GM10248 (cell line): Measurements from ENCODE around the gene LYZL1.
"Not testable (repeated sequence)": the region's sequence is repeated elsewhere in the genome, so short reads cannot be mapped to it uniquely, and the experiment has no call there.

ENCODE experiments used
- CTCF ChIA-PET: fragments of 300-600 bp; sonication (Branson Sonifier 250); formaldehyde crosslinking; extraction: SDS; loops from one replicate; lab custom pipeline; 2021; ENCODE audit warnings: antibody characterized with exemption; lab: Yijun Ruan, JAX
- POLR2A ChIA-PET: fragments of 350-650 bp; sonication (Branson Sonifier 250); formaldehyde crosslinking; extraction: SDS; loops from one replicate; lab custom pipeline; 2020; ENCODE audit warnings: antibody characterized with exemption; lab: Yijun Ruan, JAX
- DNase-seq: peaks from one replicate; pipeline ENCODE4 v3.0.0; 2012; ENCODE audit errors: extremely low spot score
- CTCF ChIP-seq: IDR thresholded peaks from 2 replicates; pipeline ENCODE4 v1.5.1; 2012; ENCODE audit warnings: mild to moderate bottlenecking, low read depth; ENCODE audit errors: extremely low read depth, missing control alignments, control extremely low read depth

LYZL1 gene

DNA sequence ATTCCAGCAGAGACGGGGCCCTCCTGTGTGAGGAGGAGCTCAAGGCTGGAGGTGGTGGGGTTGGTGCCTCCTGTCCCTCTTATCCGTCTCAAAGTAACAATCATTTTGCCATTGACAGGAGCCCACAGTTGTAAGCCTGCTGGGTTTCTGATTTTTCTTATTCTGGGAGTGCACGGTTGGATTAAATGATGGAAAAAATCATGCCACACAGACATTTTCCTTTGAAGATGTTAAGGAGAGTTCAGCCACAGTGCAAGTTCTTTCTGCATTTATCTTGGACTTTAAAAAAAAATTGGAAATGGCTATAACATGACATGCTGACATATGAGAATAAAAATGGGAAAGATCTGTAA is 8.4 kb upstream of the LYZL1 start:
- TF ChIP-seq CTCF, result no peak
- ChIA-PET CTCF (no interaction called here), POLR2A (no interaction called here)
- DNase-seq, result no peak

DNA sequence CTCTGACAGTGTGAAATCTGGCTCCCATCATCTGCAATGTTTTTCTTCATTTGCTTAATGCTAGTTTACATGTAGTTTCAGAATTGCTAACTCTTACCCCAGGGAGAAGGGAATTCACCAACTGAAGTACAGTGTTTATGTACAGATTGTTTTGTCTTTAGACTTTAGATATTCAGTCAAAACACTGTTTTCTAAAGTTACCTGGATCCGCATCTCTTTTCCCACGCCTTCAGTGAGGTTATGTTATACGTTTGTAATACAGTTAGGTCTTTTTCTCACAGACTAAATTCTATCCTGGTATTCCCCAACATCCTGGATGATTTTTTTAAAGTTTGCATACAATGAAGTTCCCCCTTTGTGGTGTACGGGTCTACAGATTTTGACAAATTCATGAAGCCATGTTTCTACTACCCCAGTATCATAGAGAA is 3.2 kb upstream of the LYZL1 start:
- ChIA-PET POLR2A (no interaction called here), CTCF (interaction anchor here (1.1 to 1.9 kb wide), 3 partner anchors 18 to 46 kb away, joined by 3 to 7 read pairs (median 3); no protein-coding TSS in a partner anchor)
- peak; percentile 37 for DNase-seq
- TF ChIP-seq CTCF, result no peak

- no peak for TF ChIP-seq CTCF
- DNase-seq, result no peak
- ChIA-PET POLR2A (no interaction called here), CTCF (interaction anchor here (1.9 kb wide), 1 partner anchor 16 kb away, joined by 7 read pairs; no protein-coding TSS in a partner anchor)
Observed at GRCh38 chr10:29287635-29288034, 1.2 kb upstream of the LYZL1 start.

DNA sequence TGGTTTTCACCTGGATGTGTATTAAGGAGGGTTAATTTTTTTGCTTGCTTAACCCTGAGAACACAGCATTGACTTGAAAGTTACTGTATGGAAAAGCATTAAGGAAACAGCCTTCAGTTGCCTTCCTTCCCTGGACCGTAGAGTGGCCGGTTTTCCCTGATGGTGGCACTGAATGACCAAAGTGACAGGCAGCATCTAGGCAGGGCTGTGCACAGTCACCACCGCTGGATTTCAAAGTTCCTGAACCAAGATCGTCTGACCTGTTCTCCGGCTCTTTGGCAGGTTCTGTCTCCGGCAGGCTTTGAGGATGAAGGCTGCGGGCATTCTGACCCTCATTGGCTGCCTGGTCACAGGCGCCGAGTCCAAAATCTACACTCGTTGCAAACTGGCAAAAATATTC is 2.7 kb downstream of the LYZL1 start:
- CTCF ChIA-PET, DNase-seq, POLR2A ChIA-PET: not testable (repeated sequence)

DNA sequence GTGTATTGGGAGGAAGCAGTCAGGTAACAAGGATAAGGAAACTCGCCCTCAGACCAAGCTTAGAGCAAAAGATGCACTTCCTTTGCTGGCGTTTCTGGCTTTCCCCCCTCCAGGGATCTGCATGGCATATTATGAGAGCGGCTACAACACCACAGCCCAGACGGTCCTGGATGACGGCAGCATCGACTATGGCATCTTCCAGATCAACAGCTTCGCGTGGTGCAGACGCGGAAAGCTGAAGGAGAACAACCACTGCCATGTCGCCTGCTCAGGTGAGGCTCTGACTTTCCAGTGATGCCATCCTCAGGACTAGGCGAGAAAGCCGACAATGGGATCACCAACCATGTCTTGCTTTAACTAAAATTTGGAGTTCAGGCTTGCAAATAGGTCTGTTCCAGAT is 3.5 kb downstream of the LYZL1 start:
- DNase-seq, POLR2A ChIA-PET: not testable (repeated sequence)
- CTCF ChIA-PET, result interaction anchor here (1.7 kb wide), 1 partner anchor 12 kb away, joined by 4 read pairs; no protein-coding TSS in a partner anchor

GRCh38 chr10:29295813-29296212 is 6.9 kb downstream of the LYZL1 start:
- DNase-seq, result no peak
- POLR2A ChIA-PET, result no interaction called here
- CTCF ChIA-PET, result interaction anchor here (1.3 to 2.5 kb wide), 2 partner anchors 8 to 632 kb away, joined by 3 to 16 read pairs; no protein-coding TSS in a partner anchor
- no peak for TF ChIP-seq CTCF

- POLR2A ChIA-PET, result no interaction called here
- no peak for DNase-seq
- TF ChIP-seq CTCF, result no peak
- CTCF ChIA-PET, result no interaction called here
Observed at GRCh38 chr10:29297678-29298077, 8.8 kb downstream of the LYZL1 start.
